GM23248 (cell line): ENCODE measurements around the gene PTX4. TPM values are rescaled to one million over a fixed set of nuclear protein-coding genes. Genes with fewer than 3 reads are reported as not detected.

Experiments used
- DNase-seq: peaks from one replicate; pipeline ENCODE4 v3.0.0-alpha.2; 2015
- H2AFZ ChIP-seq: fragments of 200-600 bp; sonication (generic); 2 replicates; pipeline ENCODE4 v1.6.1; 2016; ENCODE audit warnings: antibody characterized with exemption
- H3F3A ChIP-seq: fragments of 200-600 bp; sonication (generic); 2 replicates; pipeline ENCODE4 v1.6.1; 2016; ENCODE audit warnings: mild to moderate bottlenecking, antibody characterized with exemption, mixed run types; ENCODE audit not compliant: insufficient read depth
- H3K27ac ChIP-seq: fragments of 200-600 bp; sonication (generic); 2 replicates; pipeline ENCODE4 v1.5.1; 2016; ENCODE audit warnings: mild to moderate bottlenecking
- H3K27me3 ChIP-seq: fragments of 200-600 bp; sonication (generic); replicated peaks from 2 replicates; pipeline ENCODE4 v1.6.1; 2016; ENCODE audit warnings: mild to moderate bottlenecking; ENCODE audit not compliant: insufficient read depth
- H3K36me3 ChIP-seq: fragments of 200-600 bp; sonication (generic); 2 replicates; pipeline ENCODE4 v1.6.1; 2016; ENCODE audit warnings: low read depth, mild to moderate bottlenecking
- H3K4me1 ChIP-seq: fragments of 200-600 bp; sonication (generic); 2 replicates; pipeline ENCODE4 v1.6.1; 2016; ENCODE audit warnings: mild to moderate bottlenecking; ENCODE audit not compliant: insufficient read depth
- H3K4me2 ChIP-seq: fragments of 200-600 bp; sonication (generic); one replicate; pipeline ENCODE4 v1.6.1; 2016; ENCODE audit warnings: mild to moderate bottlenecking; ENCODE audit not compliant: unreplicated experiment
- H3K4me3 ChIP-seq: fragments of 200-600 bp; sonication (generic); 2 replicates; pipeline ENCODE4 v1.5.1; 2016; ENCODE audit warnings: mild to moderate bottlenecking
- H3K79me2 ChIP-seq: fragments of 200-600 bp; sonication (generic); 2 replicates; pipeline ENCODE4 v1.6.1; 2016; ENCODE audit warnings: mild to moderate bottlenecking; ENCODE audit not compliant: insufficient read depth
- H3K9ac ChIP-seq: fragments of 200-600 bp; sonication (generic); 2 replicates; pipeline ENCODE4 v1.6.1; 2016; ENCODE audit warnings: mild to moderate bottlenecking
- H3K9me2 ChIP-seq: fragments of 200-600 bp; sonication (generic); 2 replicates; pipeline ENCODE4 v1.6.1; 2016; ENCODE audit warnings: mixed run types, mild to moderate bottlenecking, moderate library complexity; ENCODE audit not compliant: insufficient read depth
- H3K9me3 ChIP-seq: fragments of 200-600 bp; sonication (generic); one replicate; pipeline ENCODE4 v1.6.1; 2017; ENCODE audit warnings: low read depth
- H4K20me1 ChIP-seq: fragments of 200-600 bp; sonication (generic); 2 replicates; pipeline ENCODE4 v1.6.0; 2016; ENCODE audit not compliant: insufficient read depth
- EZH2 ChIP-seq: fragments of 200-600 bp; sonication (generic); IDR thresholded peaks from 2 replicates; pipeline ENCODE4 v1.6.1; 2018; ENCODE audit warnings: antibody characterized with exemption, mild to moderate bottlenecking; ENCODE audit not compliant: insufficient read depth, poor library complexity, severe bottlenecking
- EZH2phosphoT487 ChIP-seq: fragments of 200-600 bp; sonication (generic); IDR thresholded peaks from 2 replicates; pipeline ENCODE4 v1.6.1; 2018; ENCODE audit warnings: antibody characterized with exemption, moderate library complexity, mild to moderate bottlenecking, low read depth; ENCODE audit not compliant: insufficient read depth
- WGBS, 2 experiments: methylation state at CpG; one replicate each; pipeline ENCODE4 v1.1.6; 2015 to 2017; ENCODE audit warnings: low lambda C conversion rate in 2 of 2, low coverage in 1 of 2; ENCODE audit errors: missing lambda C conversion rate in 2 of 2; 5-methylcytosine and 5-hydroxymethylcytosine counted together
- in situ Hi-C: fragments of 300-500 bp; cut with MboI; formaldehyde crosslinking; loops from 2 replicates; pipeline ENCODE4 v1.15.0; 2020
- polyA plus RNA-seq: library from polyadenylated mRNA; unstranded; fragments of >200 nt; fragmentation: Nextera tagmentation; extraction: Ambion mirVana; gene quantifications from 2 replicates; pipeline ENCODE4 v1.2.1, GENCODE V29; 2016
- total RNA-seq: library from RNA; depleted of rRNA; stranded (reverse); fragments of >200 nt; shearing (Covaris generic); gene quantifications from 2 replicates; pipeline ENCODE4 v1.2.3, GENCODE V29; 2014

The PTX4 gene
- total and polyA plus RNA-seq, 2 experiments from 2014 or later: not detected

DNA sequence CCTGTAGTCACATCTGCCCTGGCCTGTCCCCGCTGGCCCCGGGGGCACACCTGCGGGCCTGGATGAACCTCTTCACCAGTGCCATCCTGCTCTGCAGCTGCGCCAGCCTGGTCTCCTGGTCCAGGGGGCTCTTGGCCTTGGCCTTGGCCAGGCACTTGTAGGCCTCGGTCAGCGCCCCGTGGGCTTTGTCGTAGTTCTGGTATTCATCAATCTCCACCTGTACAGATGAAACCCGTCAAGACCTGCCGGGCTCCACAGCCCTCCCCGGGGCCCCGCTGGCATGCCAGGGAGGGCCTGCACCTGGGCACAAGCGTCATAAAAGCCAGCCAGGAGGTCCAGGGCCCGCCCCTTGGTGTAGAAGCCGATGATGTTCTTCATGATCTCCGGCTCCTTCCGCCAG is 31.1 kb upstream of the PTX4 start:
- TF ChIP-seq EZH2 (no peak), EZH2phosphoT487 (no peak)
- no peaks in the 10 kb centered on the region for H3K79me2 ChIP-seq
- no peaks in the 10 kb centered on the region for H4K20me1 ChIP-seq
- no peak overlapping the region for H3K4me3 ChIP-seq
- whole genome bisulfite sequencing, 2 experiments: 89 to 90% methylated on average over 15 to 17 of the region's 17 CpGs
- H3K4me1 ChIP-seq: no peaks in the 10 kb centered on the region
- H3K36me3 ChIP-seq: no peaks in the 10 kb centered on the region
- no peak overlapping the region for H2AFZ ChIP-seq
- H3K27ac ChIP-seq: no peak overlapping the region
- no peaks in the 10 kb centered on the region for H3F3A ChIP-seq
- no peaks in the 10 kb centered on the region for H3K9me2 ChIP-seq
- no peaks in the 10 kb centered on the region for H3K27me3 ChIP-seq
- H3K9me3 ChIP-seq: no peaks in the 10 kb centered on the region
- H3K4me2 ChIP-seq: no peak overlapping the region
- in situ Hi-C loops: no loop called here
- no peak overlapping the region for H3K9ac ChIP-seq
- DNase-seq: no peak

DNA sequence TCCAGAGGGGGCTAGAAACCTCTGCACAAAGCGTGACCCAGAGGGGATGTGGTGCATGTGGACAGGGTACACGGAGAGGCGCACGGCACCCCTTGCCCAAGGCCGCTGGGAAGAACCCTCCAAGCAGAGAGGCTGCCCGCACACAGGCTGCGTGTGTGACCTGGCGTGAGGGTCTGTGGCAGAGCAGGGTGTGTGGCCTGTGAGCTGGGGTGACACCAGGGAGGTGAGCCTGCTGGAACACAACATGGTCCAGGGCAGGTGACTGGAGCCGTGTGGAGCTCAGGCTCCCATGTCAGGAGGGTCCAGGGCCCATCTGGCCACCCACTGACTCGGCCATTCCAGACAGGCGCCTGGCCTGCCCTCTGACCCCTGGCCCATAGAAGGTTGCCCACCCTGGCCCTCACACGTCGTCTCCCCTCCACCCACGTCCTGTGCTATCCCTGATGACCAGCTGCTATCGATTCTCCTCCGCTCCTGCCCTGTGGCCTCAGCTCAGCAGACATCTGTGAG is 29.9 kb upstream of the PTX4 start:
- H3K4me3 ChIP-seq: no peak overlapping the region
- no peak overlapping the region for H3K27ac ChIP-seq
- H3K27me3 ChIP-seq: no peaks in the 10 kb centered on the region
- H3K9me2 ChIP-seq: no peaks in the 10 kb centered on the region
- in situ Hi-C loops: no loop called here
- H4K20me1 ChIP-seq: no peaks in the 10 kb centered on the region
- no peak overlapping the region for H3K9ac ChIP-seq
- H2AFZ ChIP-seq: no peak overlapping the region
- 94 to 97% methylated on average over 16 of the region's 16 CpGs for WGBS, 2 experiments
- no peaks in the 10 kb centered on the region for H3K9me3 ChIP-seq
- H3K79me2 ChIP-seq: no peaks in the 10 kb centered on the region
- H3F3A ChIP-seq: no peaks in the 10 kb centered on the region
- DNase-seq: no peak
- H3K4me2 ChIP-seq: no peak overlapping the region
- no peaks in the 10 kb centered on the region for H3K36me3 ChIP-seq
- no peaks in the 10 kb centered on the region for H3K4me1 ChIP-seq
- TF ChIP-seq EZH2phosphoT487 (no peak), EZH2 (no peak)

DNA sequence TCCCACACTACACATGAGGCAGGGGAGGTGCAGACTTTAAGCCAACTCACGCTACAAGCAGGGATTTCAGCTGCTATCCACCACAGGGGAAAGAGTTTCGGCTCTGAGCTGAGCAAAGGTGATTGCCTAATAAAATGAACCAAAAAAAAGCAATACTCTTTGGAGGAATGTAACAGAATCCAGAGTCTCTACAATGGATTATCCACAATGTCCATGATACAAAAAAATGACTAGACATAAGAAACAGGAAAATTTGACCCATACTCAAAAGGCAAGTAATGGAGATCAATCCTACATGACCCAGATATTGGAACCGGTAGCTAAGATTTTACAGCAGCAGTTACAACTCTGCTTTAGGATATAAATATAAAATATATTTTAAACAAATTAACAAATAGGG is 25.8 kb upstream of the PTX4 start:
- 95 to 100% methylated on average over 3 of the region's 3 CpGs for WGBS, 2 experiments

DNA sequence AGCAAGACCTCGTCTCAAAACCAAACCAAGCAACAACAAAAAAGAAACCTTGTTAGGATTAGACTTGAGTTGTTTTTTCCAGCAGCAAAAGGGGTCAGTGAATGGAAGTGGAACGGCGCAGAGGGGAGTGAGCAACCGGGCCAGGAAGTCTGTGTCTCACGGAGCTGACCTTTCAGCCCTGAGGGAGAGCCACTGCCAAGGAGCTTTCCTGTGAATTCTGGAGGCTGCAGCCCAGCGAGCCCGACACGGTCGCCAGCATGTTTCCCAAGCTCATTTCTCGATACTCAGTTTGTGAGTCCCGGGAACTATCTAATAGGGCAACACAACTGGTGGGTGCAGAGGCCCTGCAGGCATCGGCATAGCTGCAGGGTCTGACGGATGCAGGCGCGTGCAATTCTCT is 24.0 kb upstream of the PTX4 start:
- no peaks in the 10 kb centered on the region for H3K79me2 ChIP-seq
- H3K4me1 ChIP-seq: no peaks in the 10 kb centered on the region
- no peak overlapping the region for H3K4me2 ChIP-seq
- H3K9ac ChIP-seq: no peak overlapping the region
- in situ Hi-C loops: no loop called here
- TF ChIP-seq EZH2 (no peak), EZH2phosphoT487 (no peak)
- WGBS, 2 experiments: 95 to 96% methylated on average over 15 of the region's 15 CpGs
- H3K4me3 ChIP-seq: no peak overlapping the region
- H3K27ac ChIP-seq: no peak overlapping the region
- no peaks in the 10 kb centered on the region for H3K36me3 ChIP-seq
- no peaks in the 10 kb centered on the region for H4K20me1 ChIP-seq
- no peak overlapping the region for H2AFZ ChIP-seq
- H3K9me3 ChIP-seq: no peaks in the 10 kb centered on the region
- H3F3A ChIP-seq: no peaks in the 10 kb centered on the region
- H3K27me3 ChIP-seq: no peaks in the 10 kb centered on the region
- DNase-seq: no peak
- H3K9me2 ChIP-seq: no peaks in the 10 kb centered on the region

More for the DNA sequence above, 25.8 kb upstream of the PTX4 start:
- H3K9ac ChIP-seq: no peak overlapping the region
- DNase-seq: no peak
- H3K27ac ChIP-seq: no peak overlapping the region
- H3K36me3 ChIP-seq: no peaks in the 10 kb centered on the region
- no peaks in the 10 kb centered on the region for H4K20me1 ChIP-seq
- H3K79me2 ChIP-seq: no peaks in the 10 kb centered on the region
- H2AFZ ChIP-seq: no peak overlapping the region
- in situ Hi-C loops: no loop called here
- no peaks in the 10 kb centered on the region for H3K27me3 ChIP-seq
- no peak overlapping the region for H3K4me2 ChIP-seq
- H3K9me3 ChIP-seq: no peaks in the 10 kb centered on the region
- H3K4me3 ChIP-seq: no peak overlapping the region
- H3F3A ChIP-seq: no peaks in the 10 kb centered on the region
- no peaks in the 10 kb centered on the region for H3K4me1 ChIP-seq
- no peak for TF ChIP-seq EZH2
- no peak for TF ChIP-seq EZH2phosphoT487
- H3K9me2 ChIP-seq: no peaks in the 10 kb centered on the region
